GM12892 (cell line): Measurements from ENCODE around the gene TSPEAR.

Source experiments
- POLR2A ChIP-seq: IDR thresholded peaks from 2 replicates; pipeline ENCODE4 v1.6.1; 2011; ENCODE audit warnings: low read depth, low read length, control low read depth
- TAF1 ChIP-seq: IDR thresholded peaks from 2 replicates; pipeline ENCODE4 v1.6.1; 2011; ENCODE audit warnings: low read depth, mild to moderate bottlenecking, control low read depth, low read length, borderline replicate concordance

DNA sequence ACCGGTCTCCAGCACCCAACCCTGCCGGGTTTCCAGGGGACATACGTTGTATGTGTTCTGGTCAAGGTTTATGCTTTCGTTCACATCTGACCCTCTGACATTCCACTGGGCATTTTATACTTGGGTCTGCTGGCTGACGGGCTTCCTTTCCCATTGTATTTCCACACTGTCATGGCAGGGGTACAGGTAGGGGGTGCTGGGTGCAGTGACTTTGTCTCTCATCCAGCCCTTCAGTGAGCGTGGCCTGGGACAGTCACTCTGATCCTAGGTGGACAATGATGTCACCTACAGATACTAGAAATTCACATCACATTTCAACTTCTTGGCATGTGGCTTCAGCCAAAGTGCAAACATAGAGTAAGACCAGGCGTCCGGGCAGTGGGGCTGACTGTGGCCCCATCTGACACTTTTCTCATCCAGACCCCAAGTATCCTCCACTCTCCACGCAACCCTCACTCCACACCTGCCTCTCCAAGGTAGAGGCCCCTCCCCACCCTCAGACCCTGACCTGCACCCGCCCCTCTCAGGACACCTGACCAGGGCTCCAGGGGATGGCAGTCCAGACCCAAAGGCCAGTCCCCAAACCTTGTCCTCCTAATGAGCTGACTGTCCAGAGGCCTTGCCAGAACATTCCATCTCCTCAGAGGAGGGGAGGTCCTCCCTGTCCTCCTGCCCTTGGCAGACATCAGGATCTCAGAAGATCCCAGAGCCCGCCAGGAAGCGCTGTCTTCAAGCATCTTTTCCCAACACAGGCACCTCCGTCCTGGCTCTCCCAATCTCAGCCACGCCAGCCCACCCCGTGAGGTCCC, 75.0 kb downstream of the TSPEAR start:
- TF ChIP-seq POLR2A (no peak), TAF1 (no peak)
